ENCODE data around the gene AK5. TPM values are rescaled to one million over a fixed set of nuclear protein-coding genes. Genes with fewer than 3 reads are reported as not detected.
A peak's percentile ranks its signal among the peaks of the same experiment; 100 is the strongest.

Gene AK5
- total RNA-seq, 3 donors from 2014 or later (not counting 1 experiment from before 2014, with no cell fraction given) = 9.4 to 29.8 (median 11.4) TPM

DNA sequence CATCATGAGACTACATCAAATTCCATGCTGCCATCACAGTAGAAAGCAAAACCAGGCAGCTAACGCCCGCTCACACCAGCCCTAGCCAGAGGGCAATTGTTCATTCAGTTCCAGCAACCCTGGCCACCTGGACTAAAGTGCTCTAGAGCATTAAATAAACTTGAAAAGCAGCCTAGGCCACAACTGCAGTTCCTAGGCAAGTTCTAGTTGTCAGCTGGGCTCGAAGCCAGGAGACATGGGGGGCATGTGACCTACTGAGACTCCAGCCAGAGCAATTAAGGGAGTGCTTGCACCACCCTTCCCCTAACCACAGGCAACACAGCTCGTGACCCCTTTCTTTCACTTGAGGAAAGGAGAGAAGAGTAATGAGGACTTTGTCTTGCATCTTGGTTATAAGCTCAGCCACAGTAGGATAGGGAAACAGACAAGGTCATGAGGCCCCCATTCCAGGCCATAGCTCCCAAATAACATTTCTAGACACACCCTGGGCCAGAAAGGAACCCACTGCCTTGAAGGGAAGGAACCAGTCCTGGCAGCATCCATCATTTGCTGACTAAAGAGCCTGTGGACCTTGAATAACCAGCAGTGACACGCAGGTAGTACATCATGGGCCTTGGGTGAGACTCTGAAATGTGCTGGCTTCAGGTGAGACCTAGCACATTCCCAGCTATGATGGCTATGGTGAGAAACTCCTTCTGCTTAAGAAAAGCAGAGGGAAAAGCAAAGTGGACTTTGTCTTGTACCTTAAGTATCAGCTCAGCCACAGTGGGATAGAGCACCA is 323.6 kb downstream of the AK5 start:
- 69% methylated on average over 4 of the region's 5 CpGs for WGBS (ENCODE audit: insufficient coverage)
- Mint-ChIP-seq H3K27ac (peak overlapping the region in 1 of 2 donors; percentile 12), H3K4me1 (peaks cover 33 to 48% of the 10 kb centered on the region in 2 donors), H3K9me3 (peaks cover 4 to 13% of the 10 kb centered on the region in 2 donors), H3K4me3 (no peak overlapping the region), H3K36me3 (peaks cover 39% of the 10 kb centered on the region), H3K27me3 (ENCODE audit: low read depth in 2 of 2) (no peaks in the 10 kb centered on the region)
- ATAC-seq (peak in 1 of 3 donors; percentile 40), DNase-seq (no peak)
- Histone ChIP-seq H3K36me3 (ENCODE audit: control insufficient read depth, insufficient read depth, low read length) (no peaks in the 10 kb centered on the region), H3K27ac (ENCODE audit: low read length) (no peak overlapping the region), H3K27me3 (ENCODE audit: control insufficient read depth, insufficient read depth, low read length) (no peaks in the 10 kb centered on the region), H3K4me1 (ENCODE audit: control insufficient read depth, insufficient read depth, low read length) (peaks cover 3% of the 10 kb centered on the region), H3K9me3 (ENCODE audit: control insufficient read depth, insufficient read depth, low read length) (no peaks in the 10 kb centered on the region), H3K4me3 (ENCODE audit: low read length) (no peak overlapping the region)
- intact Hi-C loops (cut with micrococcal nuclease) = no loop called here
- TF ChIP-seq, protein P1, sequence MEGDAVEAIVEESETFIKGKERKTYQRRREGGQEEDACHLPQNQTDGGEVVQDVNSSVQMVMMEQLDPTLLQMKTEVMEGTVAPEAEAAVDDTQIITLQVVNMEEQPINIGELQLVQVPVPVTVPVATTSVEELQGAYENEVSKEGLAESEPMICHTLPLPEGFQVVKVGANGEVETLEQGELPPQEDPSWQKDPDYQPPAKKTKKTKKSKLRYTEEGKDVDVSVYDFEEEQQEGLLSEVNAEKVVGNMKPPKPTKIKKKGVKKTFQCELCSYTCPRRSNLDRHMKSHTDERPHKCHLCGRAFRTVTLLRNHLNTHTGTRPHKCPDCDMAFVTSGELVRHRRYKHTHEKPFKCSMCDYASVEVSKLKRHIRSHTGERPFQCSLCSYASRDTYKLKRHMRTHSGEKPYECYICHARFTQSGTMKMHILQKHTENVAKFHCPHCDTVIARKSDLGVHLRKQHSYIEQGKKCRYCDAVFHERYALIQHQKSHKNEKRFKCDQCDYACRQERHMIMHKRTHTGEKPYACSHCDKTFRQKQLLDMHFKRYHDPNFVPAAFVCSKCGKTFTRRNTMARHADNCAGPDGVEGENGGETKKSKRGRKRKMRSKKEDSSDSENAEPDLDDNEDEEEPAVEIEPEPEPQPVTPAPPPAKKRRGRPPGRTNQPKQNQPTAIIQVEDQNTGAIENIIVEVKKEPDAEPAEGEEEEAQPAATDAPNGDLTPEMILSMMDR (IDR thresholded peaks at IDR 0.05) = no peak

DNA sequence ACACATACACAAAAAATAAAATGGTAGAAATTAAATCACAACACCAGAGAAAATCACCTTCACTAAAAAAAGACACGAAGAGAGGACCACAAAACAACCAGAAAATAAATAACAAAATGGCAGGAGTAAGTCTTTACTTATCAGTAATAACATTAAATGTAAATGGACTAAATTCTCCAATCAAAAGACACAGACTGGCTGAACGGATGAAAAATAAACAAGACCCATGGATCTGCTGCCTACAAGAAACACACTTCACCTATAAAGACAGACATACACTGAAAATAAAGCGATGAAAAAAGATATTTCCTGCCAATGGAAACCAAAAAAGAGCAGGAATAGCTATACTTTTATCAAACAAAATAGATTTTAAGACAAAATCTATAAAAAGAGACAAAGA is 327.1 kb downstream of the AK5 start:
- WGBS (ENCODE audit: insufficient coverage) = 100% methylated on average over 1 of the region's 3 CpGs
- Mint-ChIP-seq H3K4me1 (peaks cover 43 to 49% of the 10 kb centered on the region in 2 donors), H3K9me3 (peaks cover 4 to 13% of the 10 kb centered on the region in 2 donors), H3K27me3 (ENCODE audit: low read depth in 2 of 2) (no peaks in the 10 kb centered on the region), H3K27ac (no peak overlapping the region), H3K4me3 (no peak overlapping the region), H3K36me3 (peaks cover 44% of the 10 kb centered on the region)
- Histone ChIP-seq H3K4me1 (ENCODE audit: control insufficient read depth, insufficient read depth, low read length) (peaks cover 3% of the 10 kb centered on the region), H3K27me3 (ENCODE audit: control insufficient read depth, insufficient read depth, low read length) (no peaks in the 10 kb centered on the region), H3K9me3 (ENCODE audit: control insufficient read depth, insufficient read depth, low read length) (no peaks in the 10 kb centered on the region), H3K27ac (ENCODE audit: low read length) (no peak overlapping the region), H3K4me3 (ENCODE audit: low read length) (no peak overlapping the region), H3K36me3 (ENCODE audit: control insufficient read depth, insufficient read depth, low read length) (peaks cover under 1% of the 10 kb centered on the region)
- ATAC-seq (no peak), DNase-seq (no peak)
- TF ChIP-seq, protein P1 (IDR thresholded peaks at IDR 0.05) = no peak
- intact Hi-C loops (cut with micrococcal nuclease) = no loop called here

Other genes starting within 250 kb of the AK5 start
- gene PIGK, start 62.6 kb upstream of the AK5 start, total RNA-seq = 10 to 100 TPM; 25.4 to 29.9 (median 27.8) TPM